ENCODE measurements around the gene RNF175. TPM values are rescaled to one million over a fixed set of nuclear protein-coding genes. Genes with fewer than 3 reads are reported as not detected.
"Not testable (repeated sequence)": the region's sequence is repeated elsewhere in the genome, so short reads cannot be mapped to it uniquely, and the experiment has no call there.

RNF175 gene
- polyA plus RNA-seq, 3 donors, result 0.25 to 2.2 (median 1.7) TPM

DNA sequence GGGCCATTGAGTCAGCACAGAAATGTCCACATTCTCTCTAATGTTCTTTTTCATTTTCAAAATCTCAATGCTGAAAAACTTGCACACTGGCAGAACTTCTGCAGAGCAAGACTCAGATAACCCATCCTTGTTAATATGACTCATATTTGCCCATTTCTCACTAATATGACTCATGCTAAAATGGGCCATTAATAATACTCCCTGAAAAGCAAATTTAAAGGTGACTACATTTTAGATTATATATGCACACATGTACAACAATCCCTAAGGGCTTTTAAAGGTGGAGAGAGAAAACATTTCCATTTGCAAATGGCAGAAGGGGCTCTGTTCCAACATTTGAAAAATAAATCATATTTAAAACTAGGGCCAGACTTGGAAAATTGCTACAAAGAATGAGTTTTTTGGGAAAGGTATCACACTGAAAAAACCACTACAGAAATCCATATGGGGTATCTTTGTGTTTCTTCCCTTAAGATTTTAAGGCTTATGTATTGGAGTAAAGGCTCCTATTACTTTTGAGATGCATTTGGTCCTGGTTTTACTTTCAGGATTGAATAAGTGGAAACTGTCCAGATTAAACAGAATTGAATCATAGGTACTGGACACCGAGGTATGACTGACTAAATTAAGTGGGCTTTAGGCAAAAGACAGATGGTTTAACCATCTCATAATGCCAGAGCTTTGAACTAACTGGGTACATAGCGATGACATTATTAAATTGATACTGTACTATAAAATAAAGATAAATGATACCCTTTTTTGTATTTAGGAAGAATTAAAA, 45.8 kb downstream of the RNF175 start:
- 76 to 84% (median 77%) methylated on average over 2 of the region's 2 CpGs for WGBS, 3 donors

GRCh38 chr4:153710681-153711080, 49.1 kb downstream of the RNF175 start:
- 84 to 97% (median 93%) methylated on average over 1 of the region's 1 CpG for WGBS, 3 donors
- no peak overlapping the region for H3K27ac ChIP-seq (ENCODE audit: low read depth, low read length)

More for the DNA sequence above, 45.8 kb downstream of the RNF175 start:
- H3K27ac ChIP-seq (ENCODE audit: low read depth, low read length), result no peak overlapping the region

DNA sequence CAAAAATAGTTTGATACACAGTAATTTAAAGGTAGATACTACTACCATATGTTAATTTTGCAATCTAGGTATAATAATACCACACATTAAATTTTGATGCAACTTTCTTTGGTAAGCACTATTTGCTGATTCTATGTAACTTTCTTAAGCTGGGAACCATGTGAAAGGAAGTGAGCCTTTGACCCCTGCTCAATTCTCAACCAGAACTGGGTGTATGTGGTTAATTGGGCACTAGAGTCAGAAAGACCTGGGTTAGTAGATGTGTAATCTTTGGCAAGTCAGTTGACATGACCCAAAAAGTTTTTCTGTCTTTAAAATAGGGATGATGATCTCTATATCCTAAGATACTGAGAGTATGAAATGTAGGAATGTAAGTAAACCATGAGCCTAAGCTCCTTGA, 53.3 kb downstream of the RNF175 start:
- no peak overlapping the region for H3K27ac ChIP-seq (ENCODE audit: low read depth, low read length)

DNA sequence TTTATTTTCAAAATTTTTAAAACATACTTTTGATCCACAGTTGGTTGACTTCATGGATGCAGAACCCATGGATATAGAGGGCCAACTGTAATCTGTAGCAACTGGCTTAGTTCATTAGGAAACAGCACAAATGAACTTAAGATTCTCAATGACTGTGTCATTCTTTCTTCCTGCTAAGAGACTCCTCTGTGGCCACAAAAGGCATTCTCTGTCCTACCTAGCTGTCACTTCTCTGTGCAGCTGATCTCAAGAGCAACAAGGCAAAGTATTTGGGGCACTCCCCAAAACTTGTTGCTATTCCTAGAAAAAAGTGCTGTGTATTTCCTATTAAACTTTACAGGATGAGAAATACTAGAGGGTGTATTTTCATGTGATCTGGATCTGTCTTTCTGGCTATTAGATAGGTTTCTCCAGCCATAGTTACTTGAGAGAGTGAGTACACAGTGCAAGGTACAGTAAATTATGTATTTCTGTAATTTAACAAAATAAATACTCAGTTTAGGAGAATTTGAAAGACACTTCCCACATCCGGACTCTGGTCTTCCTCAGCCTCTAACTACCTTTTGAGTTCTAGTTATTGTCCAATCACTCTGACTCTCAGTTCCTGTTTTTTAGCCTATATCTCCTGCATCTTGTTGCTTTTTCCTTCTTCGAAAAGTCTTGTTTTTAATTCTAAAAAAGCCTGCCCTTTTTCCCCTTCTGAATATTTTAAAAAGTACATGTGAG, 53.9 kb downstream of the RNF175 start:
- H3K27ac ChIP-seq (ENCODE audit: low read depth, low read length), result no peak overlapping the region
- WGBS, 3 donors, result 58 to 84% (median 63%) methylated on average over 2 of the region's 2 CpGs

DNA sequence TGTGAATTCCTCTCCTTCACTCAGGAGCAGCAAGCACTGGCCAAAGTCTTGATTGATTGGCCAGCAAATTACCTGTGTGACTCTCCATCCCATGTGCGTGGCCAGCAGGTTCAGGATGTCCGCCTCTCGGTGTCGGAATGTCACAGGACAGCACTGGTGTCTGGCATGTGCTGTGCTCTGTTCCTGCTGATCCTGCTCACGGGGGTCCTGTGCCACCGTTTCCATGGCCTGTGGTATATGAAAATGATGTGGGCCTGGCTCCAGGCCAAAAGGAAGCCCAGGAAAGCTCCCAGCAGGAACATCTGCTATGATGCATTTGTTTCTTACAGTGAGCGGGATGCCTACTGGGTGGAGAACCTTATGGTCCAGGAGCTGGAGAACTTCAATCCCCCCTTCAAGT, 55.3 kb downstream of the RNF175 start:
- WGBS, 3 donors, result 88 to 94% (median 89%) methylated on average over 7 of the region's 7 CpGs
- H3K27ac ChIP-seq (ENCODE audit: low read depth, low read length), result no peak overlapping the region

- H3K27ac ChIP-seq (ENCODE audit: low read depth, low read length), result no peak overlapping the region
- WGBS, 3 donors, result 13 to 18% (median 15%) methylated on average over 9 of the region's 9 CpGs
Observed at GRCh38 chr4:153684971-153685371, 74.9 kb downstream of the RNF175 start.

DNA sequence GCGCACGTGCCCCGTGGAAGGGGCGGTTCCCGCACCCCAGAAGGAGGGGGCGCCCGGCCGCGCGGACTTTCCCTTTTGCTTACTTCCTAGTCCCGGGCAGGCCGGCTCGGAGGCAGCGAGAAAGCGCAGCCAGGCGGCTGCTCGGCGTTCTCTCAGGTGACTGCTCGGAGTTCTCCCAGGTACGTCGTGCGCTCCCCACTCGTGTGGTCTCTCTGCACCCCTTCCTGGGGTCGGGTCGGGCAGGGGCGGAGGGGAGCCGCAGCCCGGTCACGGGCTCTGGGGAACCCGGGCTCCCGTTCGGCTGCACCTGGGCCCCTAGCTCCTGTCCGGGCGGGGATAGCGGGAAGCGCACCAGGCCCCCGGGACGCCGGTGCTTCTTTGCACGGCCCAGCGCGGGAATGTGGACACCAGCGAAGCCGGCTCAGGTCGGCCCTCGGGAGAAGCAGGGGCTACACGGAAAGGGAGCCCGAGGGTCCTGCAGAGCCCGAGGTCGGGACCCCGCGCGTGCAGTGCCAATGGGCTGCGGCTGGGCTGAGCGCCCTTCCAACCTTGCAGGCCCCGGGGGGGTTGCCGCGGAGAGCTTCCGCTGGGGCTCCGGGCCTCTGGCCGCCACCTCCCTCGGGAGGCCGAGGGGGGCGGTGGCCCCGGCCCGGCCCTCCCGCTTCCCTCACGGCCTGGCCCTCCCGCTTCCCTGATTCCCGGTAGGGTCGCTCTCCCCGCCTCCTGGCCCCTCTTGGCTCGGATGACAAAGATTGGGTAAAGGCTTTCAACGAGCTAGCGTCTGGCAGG, 75.4 kb downstream of the RNF175 start, which contains the start of gene TLR2:
TLR2 (plus strand) TSS at position 99 of the 789 bp plus-strand sequence. CDS start 18,628 bp downstream, outside the sequence.
- H3K27ac ChIP-seq (ENCODE audit: low read depth, low read length), result no peak within 1 kb of the TSS
- 0 to 1% (median 0%) methylated on average over 64 to 75 of the region's 75 CpGs for WGBS, 3 donors

GRCh38 chr4:153683763-153684181, 76.1 kb downstream of the RNF175 start:
- whole genome bisulfite sequencing, 3 donors, result 7 to 13% (median 11%) methylated on average over 23 to 27 of the region's 27 CpGs
- no peak overlapping the region for H3K27ac ChIP-seq (ENCODE audit: low read depth, low read length)

- no peak overlapping the region for H3K27ac ChIP-seq (ENCODE audit: low read depth, low read length)
- WGBS, 3 donors, result 65 to 71% (median 67%) methylated on average over 6 of the region's 6 CpGs
Observed at GRCh38 chr4:153679486-153679885, 80.3 kb downstream of the RNF175 start.

DNA sequence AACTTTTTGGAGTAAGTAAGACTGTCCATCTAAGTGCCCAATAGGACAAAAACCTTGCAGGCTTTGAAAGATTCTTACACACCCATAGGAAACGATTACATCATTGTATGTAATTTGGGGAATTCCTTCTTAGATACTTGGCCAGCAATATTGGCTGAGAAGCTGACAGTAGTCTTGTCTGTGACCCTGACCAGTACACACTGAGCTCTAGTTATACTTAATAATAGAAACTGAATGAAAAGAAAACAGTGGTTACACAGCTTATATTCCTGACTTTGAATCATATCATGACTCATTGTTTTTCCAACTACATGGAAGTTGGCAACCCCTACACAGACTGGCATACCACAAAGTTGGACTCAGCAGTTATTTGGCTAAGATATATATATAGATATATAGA, 82.8 kb downstream of the RNF175 start:
- WGBS, 3 donors, result 38 to 62% (median 41%) methylated on average over 1 of the region's 1 CpG
- H3K27ac ChIP-seq (ENCODE audit: low read depth, low read length), result no peak overlapping the region

DNA sequence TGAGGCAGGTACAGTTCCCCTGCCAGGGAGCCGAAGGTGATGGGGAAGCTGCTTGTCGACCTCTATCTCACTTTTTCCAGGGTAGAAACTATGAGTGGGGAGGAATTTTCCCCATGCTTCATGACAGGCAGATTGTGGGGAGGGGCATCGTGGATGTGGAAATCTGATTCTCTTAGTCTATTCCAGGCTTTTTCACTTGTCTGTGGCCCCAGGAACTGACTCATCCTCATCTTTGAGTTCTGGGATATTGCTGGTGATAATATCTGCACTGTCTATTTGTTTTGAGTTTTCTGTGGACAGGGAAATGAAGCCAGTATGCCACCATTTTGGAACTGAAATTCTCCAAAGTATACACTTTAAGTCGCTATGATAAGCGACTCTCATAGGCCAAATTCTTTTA, 83.3 kb downstream of the RNF175 start:
- no peak overlapping the region for H3K27ac ChIP-seq (ENCODE audit: low read depth, low read length)
- WGBS, 3 donors, result 85 to 92% (median 88%) methylated on average over 5 of the region's 5 CpGs

- 42 to 68% (median 51%) methylated on average over 3 of the region's 3 CpGs for WGBS, 3 donors
Observed at GRCh38 chr4:153669838-153670237, 90.0 kb downstream of the RNF175 start.

GRCh38 chr4:153668647-153669046, 91.2 kb downstream of the RNF175 start:
- no peak overlapping the region for H3K27ac ChIP-seq (ENCODE audit: low read depth, low read length)
- 69 to 83% (median 80%) methylated on average over 2 of the region's 2 CpGs for WGBS, 3 donors

More at GRCh38 chr4:153669838-153670237, 90.0 kb downstream of the RNF175 start:
- H3K27ac ChIP-seq (ENCODE audit: low read depth, low read length), result no peak overlapping the region

DNA sequence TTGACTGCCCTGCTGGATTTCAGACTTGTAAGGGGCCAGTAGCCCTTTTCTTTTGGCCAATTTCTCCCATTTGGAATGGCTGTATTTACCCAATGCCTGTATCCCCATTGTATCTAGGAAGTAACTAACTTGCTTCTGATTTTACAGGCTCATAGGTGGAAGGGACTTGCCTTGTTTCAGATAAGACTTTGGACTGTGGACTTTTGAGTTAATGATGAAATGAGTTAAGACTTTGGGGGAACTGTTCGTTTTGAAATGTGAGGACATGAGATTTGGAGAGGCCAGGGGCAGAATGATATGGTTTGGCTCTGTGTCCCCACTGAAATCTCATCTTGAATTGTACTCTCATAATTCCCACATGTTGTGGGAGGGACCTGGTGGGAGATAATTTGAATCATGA, 93.3 kb downstream of the RNF175 start:
- WGBS, 3 donors, result 21 to 60% (median 53%) methylated on average over 1 of the region's 1 CpG
- H3K27ac ChIP-seq (ENCODE audit: low read depth, low read length), result not testable (repeated sequence)

DNA sequence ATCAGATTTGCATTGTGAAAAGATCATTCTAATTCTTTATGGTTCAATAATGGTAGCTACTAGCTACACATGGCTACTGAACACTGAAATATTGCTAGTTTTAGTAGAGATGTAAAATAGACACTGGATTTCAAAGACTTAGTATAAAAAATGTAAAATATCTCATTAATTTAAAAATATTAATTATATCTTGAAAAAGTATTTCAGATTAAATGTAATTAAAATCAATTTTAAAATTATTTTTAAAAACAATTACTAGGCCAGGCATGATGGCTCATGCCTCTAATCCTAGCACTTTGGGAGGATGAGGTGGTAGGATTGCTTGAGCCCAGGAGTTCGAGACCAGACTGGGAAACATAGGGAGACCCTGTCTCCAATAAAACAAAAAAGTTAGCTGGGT, 96.2 kb downstream of the RNF175 start:
- no peak overlapping the region for H3K27ac ChIP-seq (ENCODE audit: low read depth, low read length)
- WGBS, 3 donors, result 91 to 93% (median 93%) methylated on average over 1 of the region's 1 CpG

- no peak overlapping the region for H3K27ac ChIP-seq (ENCODE audit: low read depth, low read length)
- 86 to 93% (median 88%) methylated on average over 1 of the region's 1 CpG for WGBS, 3 donors
Observed at GRCh38 chr4:153661908-153662307, 97.9 kb downstream of the RNF175 start.

GRCh38 chr4:153661215-153661822, 98.5 kb downstream of the RNF175 start:
- 35 to 71% (median 37%) methylated on average over 6 of the region's 6 CpGs for WGBS, 3 donors
- H3K27ac ChIP-seq (ENCODE audit: low read depth, low read length), result no peak overlapping the region
